Progenitor cell of endocrine pancreas (in vitro differentiated cells): ENCODE data around the gene CMPK1. TPM values are rescaled to one million over a fixed set of nuclear protein-coding genes. Genes with fewer than 3 reads are reported as not detected.

ENCODE experiments used
- DNase-seq: peaks from one replicate; pipeline ENCODE4 v3.0.0; 2021; ENCODE audit warnings: low spot score; ENCODE audit not compliant: unreplicated experiment
- H3K27ac Mint-ChIP-seq: 2 replicates; pipeline ENCODE4 v1.8.0; 2021; ENCODE audit warnings: mild to moderate bottlenecking, moderate library complexity, mixed read lengths
- H3K27me3 Mint-ChIP-seq: 2 replicates; pipeline ENCODE4 v1.8.0; 2021; ENCODE audit warnings: mixed read lengths
- H3K36me3 Mint-ChIP-seq: 2 replicates; pipeline ENCODE4 v1.8.0; 2022; ENCODE audit warnings: mixed read lengths; ENCODE audit not compliant: insufficient read depth
- H3K4me1 Mint-ChIP-seq: 2 replicates; pipeline ENCODE4 v1.8.0; 2021; ENCODE audit warnings: low read depth, mixed read lengths
- H3K4me3 Mint-ChIP-seq: 2 replicates; pipeline ENCODE4 v1.8.0; 2021; ENCODE audit warnings: low read depth, mild to moderate bottlenecking, moderate library complexity, mixed read lengths
- H3K9me3 Mint-ChIP-seq: 2 replicates; pipeline ENCODE4 v1.8.0; 2021; ENCODE audit warnings: low read depth, mixed read lengths
- CTCF ChIP-seq: fragments of 200-600 bp; sonication (generic); IDR thresholded peaks from one replicate; pipeline ENCODE4 v1.5.0; 2021; ENCODE audit warnings: antibody characterized with exemption, mild to moderate bottlenecking; ENCODE audit not compliant: unreplicated experiment
- total RNA-seq: library from RNA; stranded (reverse); gene quantifications from 2 replicates; pipeline ENCODE4 v1.2.1, GENCODE V29; 2021

CMPK1 gene
- total RNA-seq, 1 donor from 2014 or later: 53.1 TPM

GRCh38 chr1:47407481-47407880 lies 73.9 kb downstream of the CMPK1 start:
- Mint-ChIP-seq H3K27ac (no peak overlapping the region), H3K4me1 (peaks cover under 1% of the 10 kb centered on the region), H3K4me3 (no peak overlapping the region), H3K36me3 (no peaks in the 10 kb centered on the region), H3K9me3 (no peaks in the 10 kb centered on the region), H3K27me3 (peaks cover 66% of the 10 kb centered on the region)
- no peak for TF ChIP-seq CTCF
- DNase-seq: no peak

- Mint-ChIP-seq H3K27me3 (peaks cover 71% of the 10 kb centered on the region), H3K9me3 (no peaks in the 10 kb centered on the region), H3K4me1 (no peaks in the 10 kb centered on the region), H3K4me3 (no peak overlapping the region), H3K27ac (no peak overlapping the region), H3K36me3 (no peaks in the 10 kb centered on the region)
- no peak for TF ChIP-seq CTCF
- no peak for DNase-seq
These were observed 75.9 kb downstream of the CMPK1 start for GRCh38 chr1:47409311-47410067.

DNA sequence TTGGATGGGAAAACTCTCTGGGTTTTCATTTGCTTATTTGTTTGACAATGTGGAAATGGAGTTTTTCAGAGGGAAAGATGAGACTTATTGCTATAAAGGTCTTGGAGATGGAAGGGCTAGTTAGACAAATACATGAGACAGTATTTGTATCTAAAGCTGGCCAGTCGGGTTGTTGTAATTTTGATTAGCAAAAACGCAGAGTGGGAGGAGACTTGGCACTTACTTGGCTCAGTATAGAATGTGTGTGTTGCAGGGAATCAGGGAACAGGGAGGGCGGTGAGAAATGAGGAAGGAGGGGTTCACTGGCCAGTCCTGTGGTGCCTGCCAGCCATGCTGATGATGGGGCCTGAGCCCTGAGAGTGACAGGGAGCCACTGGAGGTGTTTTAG lies 76.5 kb downstream of the CMPK1 start:
- Mint-ChIP-seq H3K9me3 (no peaks in the 10 kb centered on the region), H3K36me3 (no peaks in the 10 kb centered on the region), H3K27me3 (peaks cover 74% of the 10 kb centered on the region), H3K4me3 (no peak overlapping the region), H3K4me1 (no peaks in the 10 kb centered on the region), H3K27ac (no peak overlapping the region)
- DNase-seq: no peak
- TF ChIP-seq CTCF: no peak

GRCh38 chr1:47411436-47411835 lies 77.8 kb downstream of the CMPK1 start:
- H3K27me3 Mint-ChIP-seq: peaks cover 75% of the 10 kb centered on the region
- no peak overlapping the region for H3K4me3 Mint-ChIP-seq
- no peaks in the 10 kb centered on the region for H3K4me1 Mint-ChIP-seq
- H3K9me3 Mint-ChIP-seq: no peaks in the 10 kb centered on the region
- no peak for TF ChIP-seq CTCF
- H3K27ac Mint-ChIP-seq: no peak overlapping the region
- no peak for DNase-seq
- H3K36me3 Mint-ChIP-seq: no peaks in the 10 kb centered on the region

- TF ChIP-seq CTCF: no peak
- H3K9me3 Mint-ChIP-seq: no peaks in the 10 kb centered on the region
- H3K4me3 Mint-ChIP-seq: no peak overlapping the region
- H3K36me3 Mint-ChIP-seq: no peaks in the 10 kb centered on the region
- no peak for DNase-seq
- H3K27me3 Mint-ChIP-seq: peaks cover 78% of the 10 kb centered on the region
- no peaks in the 10 kb centered on the region for H3K4me1 Mint-ChIP-seq
- no peak overlapping the region for H3K27ac Mint-ChIP-seq
These were observed 78.8 kb downstream of the CMPK1 start for GRCh38 chr1:47412437-47412836.
